COLO668 (cell line): ENCODE results near the gene RBMS3.
"Not testable (repeated sequence)": the region's sequence is repeated elsewhere in the genome, so short reads cannot be mapped to it uniquely, and the experiment has no call there.

Experiments
- DNase-seq: peaks from one replicate; lab custom pipeline; 2025; ENCODE audit not compliant: unreplicated experiment; lab: John Stamatoyannopoulos, UW

RBMS3 gene

DNA sequence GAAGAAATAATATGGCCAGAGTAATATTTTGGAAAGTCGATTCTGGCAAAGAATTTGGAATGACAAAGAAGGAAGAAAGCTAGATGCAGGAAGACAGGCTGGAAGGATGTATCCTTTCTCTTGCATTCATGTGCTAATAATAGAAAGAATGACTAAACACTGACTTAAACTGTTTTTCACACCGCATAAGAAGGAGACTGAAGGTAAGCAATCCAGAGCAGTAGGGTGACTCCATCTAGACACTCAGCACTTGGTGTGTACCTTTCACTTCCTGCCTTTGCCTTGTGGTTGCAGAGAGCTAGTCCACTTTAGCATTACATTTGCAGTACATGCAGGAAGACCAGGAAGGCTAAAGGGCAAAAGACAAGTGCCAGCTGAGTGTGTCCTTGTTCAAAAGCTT is 234.6 kb downstream of the RBMS3 start:
- DNase-seq = no peak

DNA sequence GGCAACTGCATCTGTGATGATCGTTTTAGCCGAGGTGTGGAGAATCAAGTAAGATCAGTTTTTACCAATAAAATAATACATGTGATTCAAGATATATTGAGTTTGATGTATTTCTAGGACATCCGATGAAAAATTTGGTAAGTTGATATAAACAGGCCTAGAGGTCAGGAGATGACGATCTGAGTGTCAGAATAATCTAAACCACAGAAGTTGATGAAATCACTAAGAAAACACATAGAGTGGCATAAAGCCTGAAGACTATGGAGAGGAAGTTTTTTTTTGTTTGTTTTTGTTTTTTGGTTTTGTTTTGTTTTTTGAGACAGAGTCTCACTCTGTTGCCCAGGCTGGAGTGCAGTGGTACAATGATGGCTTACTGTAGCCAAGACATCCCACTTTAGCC is 235.3 kb downstream of the RBMS3 start:
- no peak for DNase-seq

DNA sequence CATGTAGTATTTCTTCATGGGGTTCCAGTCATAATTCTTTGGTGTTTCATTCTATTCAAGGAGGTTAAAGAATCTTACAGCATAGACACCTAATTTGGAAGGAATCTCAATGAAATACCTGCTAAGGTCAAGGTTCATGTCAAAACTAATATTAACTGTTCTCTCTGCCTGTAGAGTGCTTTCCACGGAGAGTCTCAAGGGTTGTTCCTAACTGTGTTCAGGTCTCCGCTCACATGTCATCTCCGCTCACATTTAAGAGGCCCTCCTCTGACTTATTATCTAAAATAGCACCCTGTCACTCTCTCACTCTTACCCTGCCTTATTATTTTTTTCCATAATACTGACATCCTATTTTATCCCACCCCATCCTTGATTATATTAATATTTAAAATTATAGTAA is 239.9 kb downstream of the RBMS3 start:
- DNase-seq = no peak

DNA sequence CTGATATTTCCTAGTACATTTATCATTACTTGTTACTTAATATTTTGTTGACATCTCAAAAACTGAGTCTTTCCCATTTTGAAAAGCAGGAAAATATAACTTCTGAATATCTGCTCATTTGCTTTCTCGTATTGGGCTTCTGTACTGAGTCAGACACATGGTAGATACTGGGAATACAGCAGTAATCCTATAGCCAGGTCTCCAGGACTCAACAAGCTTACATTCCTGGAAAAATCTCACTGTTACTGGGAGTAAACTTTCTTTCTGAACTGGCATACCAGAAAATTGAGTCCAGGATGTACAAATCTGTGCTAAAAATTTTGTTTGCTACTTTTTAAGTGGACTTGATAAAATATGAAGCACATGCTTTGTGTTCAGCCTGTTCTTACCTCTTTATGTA is 240.4 kb downstream of the RBMS3 start:
- no peak for DNase-seq

DNA sequence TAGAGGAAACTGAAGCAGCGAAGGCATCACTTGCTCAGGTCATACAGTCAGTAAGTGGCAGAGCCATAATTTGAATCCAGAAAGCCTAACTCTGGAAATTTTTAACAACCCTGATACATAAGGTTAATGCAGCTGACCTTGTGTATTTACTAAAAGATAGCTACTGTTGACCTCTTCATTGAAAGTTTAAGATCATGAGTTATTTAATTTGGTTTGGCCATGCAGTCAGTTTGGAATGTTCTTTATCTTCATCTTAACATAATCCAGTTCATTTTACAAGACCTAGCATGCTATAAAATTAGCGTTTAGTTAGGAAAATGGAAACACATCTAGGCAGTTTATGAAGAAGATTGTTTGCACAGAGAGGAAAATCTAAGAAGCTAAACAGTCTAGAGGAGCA is 240.9 kb downstream of the RBMS3 start:
- DNase-seq = no peak

DNA sequence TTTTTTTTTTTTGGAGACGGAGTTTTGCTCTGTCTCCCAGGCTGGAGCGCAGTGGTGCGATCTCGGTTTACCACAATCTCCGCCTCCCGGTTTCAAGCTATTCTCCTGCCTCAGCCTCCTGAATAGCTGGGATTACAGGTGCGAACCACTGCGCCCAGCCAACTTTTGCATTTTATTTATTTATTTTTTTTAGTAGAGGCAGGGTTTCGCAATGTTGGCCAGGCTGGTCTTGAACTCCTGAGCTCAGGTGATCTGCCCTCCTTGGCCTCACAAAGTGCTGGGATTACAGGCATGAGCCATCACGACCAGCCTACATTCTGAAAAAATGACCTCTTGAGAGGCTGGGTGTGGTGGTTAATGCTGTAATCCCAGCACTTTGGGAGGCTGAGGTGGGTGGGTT is 243.6 kb downstream of the RBMS3 start:
- DNase-seq = not testable (repeated sequence)

DNA sequence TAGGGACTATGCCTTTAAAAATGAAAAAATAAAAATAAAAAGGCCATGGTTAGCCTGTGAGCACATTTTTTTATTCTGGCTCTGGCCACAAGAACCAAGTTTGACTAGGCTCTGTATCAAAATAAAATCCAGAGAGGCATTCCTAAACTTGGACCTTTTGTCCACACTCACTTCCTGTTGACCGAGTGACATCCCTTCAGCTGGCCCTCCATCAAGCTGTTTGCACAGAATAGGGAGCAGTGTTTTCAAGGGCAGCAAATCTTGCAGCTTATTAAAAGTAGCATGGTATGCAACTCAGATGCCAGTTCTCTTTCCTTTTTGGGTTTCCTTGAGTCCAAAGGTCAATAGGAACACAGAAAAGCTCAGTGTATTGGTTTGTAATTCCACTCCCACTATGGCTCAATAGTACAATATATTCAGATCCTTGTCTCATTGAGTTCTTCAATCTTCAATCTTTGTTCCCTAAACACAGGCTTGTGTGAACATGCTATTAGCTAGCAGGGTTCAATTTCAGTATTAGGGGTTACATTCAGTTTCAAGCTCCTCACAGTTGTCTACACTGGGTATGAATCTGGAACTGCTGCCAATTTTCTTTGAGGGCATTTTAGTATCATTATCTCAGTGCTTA is 244.5 kb downstream of the RBMS3 start:
- no peak for DNase-seq

DNA sequence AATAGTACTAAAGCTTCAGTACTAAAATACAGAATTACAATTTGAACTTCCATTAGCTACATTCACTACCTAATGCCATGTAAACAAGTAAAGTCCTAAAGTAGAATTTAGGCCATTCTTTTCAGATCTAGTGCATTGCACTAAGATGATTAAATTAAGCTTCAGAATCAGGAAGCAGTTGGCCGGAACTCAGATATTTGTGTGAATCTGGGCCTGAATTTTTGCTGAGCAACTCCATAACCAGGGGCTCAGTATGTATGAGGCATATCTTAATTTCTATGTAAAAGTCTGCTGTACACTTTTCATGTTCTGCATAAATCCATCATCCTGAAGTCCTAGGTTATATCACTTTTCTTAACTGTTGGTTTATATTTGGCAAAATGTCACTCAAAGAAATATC is 246.4 kb downstream of the RBMS3 start:
- DNase-seq = no peak

DNA sequence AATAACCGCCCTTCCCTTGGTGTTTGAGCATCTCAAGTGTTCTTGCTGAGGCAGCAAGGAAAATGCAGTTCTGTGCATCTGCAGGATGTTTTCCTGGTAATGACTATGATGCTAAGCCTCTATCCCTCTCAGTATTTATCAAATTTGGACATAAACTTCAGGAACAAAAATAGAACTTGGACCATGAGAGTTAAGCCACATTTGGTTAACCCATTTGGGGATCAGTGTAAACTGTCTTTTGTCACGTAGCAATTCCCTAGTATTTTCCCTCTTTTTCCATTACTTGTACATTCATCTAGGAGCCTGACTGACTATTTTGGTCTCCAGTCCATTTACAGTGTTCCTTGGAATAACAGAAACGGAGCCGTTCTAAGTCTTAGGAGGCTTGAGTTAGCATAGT is 250.8 kb downstream of the RBMS3 start:
- DNase-seq = no peak

DNA sequence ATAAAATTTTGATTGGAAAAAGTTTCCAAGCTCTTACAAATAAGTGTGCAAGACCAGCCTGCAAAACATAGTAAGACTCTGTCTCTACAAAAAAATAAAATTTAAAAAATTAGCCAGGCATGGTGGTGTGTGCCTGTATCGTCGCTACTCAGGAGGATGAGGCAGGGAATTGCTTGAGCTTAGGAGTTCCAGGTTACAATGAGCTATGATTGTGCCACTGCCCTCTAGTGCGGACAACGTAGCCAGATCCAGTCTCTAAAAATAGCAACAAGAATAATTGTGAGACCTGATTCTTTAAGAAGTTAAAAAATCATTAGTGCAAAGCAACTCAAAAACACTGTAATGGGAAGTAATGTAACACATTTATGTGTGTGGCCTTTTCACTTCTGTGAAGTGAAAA is 251.6 kb downstream of the RBMS3 start:
- no peak for DNase-seq

DNA sequence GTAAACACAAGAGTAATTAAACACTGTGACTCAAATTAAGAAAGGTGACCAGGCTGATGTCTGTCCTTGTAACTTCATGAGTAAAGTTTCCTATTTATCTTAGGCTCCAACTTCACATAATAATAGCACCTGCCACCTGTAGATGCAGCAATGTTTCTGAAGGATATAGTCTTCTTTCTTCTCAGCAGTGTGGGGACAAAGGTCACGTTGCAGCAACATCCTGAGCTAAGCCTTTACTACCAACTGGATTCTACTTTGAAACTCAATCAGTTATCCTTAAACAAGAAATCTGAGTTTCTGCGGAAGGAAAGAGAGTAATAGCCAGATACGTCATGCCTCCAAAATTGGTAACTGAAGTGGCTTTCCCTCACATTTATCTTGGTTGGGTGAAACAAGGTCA is 253.1 kb downstream of the RBMS3 start:
- no peak for DNase-seq

DNA sequence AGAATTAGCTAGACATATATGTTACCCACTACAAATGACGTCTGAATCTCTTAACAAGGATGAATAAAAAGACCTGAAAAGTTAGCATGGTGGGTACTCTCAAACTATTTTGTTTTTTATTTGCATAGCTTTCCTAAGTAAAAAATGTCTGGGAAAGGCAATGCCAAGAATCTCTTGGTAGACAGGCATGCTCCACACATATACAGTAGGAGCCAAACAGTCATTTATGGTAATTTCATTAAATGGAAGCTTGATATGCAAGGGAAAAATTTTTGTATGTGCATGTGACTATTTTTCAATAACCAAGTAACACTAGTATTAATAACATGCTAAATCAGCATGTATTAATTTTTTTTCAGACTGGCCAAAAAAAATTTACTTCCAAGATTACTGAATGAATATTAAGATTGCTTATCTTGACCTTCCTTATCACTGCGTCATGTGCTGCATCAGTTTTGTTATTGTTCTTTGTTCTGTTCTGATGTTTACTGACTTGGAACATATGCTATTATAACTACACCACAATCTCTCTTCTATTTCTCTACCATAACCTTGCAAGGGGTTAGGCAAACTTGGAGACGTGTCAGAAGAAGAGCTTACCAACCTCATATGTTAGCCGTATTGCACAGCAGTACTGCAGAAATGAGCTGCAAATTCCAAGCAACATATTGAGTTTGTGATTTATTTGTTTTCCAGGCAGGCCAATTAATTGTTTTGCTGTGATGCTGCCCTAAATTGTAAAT is 255.3 kb downstream of the RBMS3 start:
- no peak for DNase-seq

DNA sequence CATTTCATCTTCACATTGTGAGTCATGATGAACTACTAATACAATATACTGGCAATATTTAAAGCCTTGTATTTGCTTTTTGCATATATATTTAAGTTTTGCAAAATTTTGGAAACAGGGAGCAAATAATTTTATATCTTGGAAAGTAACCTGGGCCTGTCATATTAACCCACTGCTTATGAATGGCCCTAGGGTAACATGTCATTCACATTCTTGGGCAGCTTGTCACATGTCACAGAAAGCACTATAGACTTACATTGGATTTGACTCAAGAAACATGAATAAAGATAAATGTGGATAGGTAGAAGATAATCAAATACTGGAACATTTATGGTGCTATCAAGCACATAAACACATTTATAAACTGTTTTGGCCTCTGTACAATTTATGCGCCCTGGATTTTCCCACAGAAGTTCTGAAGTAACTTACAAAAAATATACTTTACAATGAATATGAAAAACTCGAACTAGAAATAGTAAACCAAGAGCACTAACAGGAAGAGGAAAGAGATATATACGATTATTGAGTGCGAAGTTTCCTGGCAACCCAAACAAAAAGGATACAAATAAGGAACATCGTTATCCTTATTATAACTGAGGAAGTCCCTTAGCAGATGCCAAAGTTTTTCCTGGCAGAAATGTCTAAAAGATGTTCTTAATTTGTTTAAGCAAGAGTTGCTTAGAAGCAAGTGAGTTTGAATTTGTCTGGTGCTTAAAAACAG is 257.2 kb downstream of the RBMS3 start:
- no peak for DNase-seq

DNA sequence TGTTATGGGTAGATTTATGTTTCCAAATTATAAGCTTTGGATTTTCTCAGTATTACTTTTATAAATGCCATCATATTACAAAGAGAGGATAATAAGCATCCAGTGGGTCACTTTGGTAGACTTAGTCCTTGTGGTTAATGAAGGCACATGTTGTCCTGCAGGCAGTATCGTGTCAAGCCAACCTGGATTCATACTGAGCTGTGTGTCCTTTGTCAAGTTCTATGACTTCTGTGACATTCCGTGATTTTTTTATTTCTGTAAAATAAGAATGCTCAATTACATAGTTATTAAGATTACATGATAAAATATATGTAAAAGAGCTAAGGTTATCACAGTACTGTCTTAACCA is 257.7 kb downstream of the RBMS3 start:
- no peak for DNase-seq

DNA sequence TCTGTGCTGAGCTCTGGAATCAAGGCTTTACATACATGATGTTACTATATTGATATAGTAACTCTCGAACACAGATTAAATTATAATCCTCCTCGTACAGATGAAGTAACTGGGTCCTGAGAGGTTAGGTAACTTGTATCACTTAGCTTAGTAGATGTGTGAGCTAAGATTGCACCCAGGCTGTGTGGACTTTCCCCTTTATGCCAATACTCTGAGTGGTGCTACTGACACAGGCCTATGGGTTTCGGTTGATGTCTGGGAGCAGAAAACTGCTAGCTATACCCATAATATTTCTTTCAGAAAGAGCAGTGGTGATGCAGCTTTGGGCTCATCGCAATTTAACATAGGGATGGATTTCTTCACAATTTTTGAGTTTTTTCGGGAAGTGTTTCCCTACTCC is 259.7 kb downstream of the RBMS3 start:
- DNase-seq = no peak

DNA sequence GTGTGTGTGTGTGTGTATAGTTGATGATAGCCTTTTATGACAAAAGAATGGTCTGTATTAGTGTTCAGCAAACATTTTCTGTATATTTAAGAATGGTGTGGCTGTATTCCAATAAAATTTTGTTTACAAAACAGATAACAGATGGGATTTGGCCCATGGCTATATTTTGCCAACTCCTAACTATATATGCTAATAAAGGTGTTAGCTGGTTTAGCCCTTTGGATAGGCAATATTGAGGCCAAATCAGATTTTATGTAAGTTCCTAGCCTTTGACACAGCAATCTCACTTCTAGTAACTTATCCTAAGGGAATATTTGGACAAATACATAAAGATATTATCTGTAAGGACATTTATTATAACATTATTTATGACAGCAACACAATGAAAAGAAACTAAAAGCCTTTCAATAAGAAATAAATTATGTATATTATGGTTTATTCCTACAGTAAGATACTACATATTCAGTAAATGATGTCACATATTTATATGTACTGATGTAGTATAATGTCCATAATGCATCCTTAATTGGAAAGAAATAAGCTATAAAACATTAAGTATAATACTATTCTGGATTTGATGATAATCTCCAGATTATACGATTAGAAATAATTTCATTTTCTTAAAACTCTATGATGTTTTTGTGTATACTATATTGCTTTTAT is 264.0 kb downstream of the RBMS3 start:
- DNase-seq = no peak

DNA sequence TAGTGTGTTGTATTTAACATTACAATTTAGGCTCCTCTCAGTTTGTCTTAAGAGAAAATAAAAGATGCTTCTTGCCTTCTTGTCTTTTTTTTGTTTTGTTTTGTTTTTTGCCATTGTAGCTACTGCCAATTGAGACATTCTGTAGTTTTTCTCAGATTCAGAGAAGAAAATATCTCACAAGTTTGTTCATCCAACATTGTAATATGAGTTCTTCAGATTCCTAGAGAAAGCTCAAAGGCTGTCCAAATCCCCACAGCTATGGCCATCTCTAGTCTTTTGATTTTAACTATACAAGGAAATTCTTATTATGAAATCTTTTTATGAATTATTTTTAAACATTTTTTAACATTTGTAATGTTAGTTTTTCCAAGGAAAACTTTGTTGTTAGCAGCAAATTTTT is 264.7 kb downstream of the RBMS3 start:
- DNase-seq = no peak

DNA sequence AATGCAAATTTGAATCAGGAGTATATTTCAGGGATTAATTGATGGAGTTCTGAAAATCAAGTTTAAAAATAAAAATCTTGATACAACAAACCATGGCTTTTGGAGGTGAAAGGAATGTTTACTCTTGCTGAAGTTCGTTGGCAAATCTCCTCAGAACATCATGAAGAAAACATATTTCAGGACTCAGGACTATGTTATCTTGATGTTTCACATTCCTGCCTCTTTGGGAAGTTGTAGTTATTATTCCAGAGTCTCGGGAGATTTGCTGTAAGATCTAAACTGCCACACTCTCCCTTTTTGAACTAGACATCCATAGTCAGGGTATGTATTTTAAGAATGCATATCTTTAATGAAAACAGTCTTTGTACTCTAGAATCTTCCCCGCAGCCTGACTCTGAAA is 271.2 kb downstream of the RBMS3 start:
- no peak for DNase-seq

DNA sequence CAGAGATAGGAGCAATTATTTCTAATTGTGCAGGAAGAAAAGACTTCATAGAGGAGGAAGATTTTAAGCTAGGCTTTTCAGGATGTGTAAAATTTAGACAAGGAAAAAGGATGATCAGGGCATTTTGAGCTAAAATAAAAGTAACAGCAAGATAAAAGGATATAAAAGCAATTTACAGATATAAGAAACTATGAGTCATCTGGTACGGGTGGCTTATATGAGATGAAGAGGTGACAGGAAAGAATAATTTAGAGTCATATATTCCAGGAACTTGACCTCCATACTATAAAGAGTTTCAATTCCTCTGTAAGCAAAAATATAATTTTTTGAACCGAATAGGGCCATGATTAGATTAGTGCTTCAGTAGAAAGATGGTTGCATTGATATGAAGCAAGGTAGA is 273.7 kb downstream of the RBMS3 start:
- DNase-seq = no peak

DNA sequence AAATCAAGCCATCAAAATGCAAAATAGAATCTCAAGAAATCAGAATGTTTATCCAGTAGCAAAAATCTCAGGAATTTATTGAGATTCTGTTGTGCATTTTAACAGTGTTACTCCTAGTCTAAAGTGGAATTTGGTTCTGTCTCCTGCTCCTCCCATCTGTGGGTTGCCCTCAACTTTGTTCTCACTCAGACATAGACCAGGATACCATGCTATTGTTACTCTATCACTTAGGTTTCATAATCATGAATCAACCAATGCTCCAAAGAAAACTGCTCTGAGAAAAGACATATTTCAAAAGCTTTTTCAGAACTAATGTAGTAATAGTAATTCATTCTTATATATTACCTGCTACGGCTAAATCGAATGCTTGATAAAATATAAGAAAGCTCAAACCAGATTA is 274.7 kb downstream of the RBMS3 start:
- no peak for DNase-seq

DNA sequence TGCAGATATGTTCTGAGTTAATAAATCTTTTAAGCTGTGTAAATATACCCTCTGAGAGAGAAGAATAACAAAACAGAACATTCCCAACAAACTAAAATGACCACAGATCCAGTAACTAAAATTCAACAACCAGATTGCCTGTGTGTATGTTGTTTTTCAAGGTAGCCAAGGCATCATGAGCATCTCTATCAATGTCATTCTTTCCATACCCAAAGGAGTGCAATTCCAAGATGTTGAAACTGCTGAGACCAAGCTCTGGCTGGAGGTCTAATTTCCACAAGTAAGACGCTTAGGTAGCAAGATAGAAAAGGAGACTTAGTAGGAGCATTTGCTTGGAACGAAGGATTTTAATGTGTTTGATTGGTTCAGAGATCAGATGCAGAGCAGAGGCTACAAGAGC is 276.3 kb downstream of the RBMS3 start:
- DNase-seq = no peak

DNA sequence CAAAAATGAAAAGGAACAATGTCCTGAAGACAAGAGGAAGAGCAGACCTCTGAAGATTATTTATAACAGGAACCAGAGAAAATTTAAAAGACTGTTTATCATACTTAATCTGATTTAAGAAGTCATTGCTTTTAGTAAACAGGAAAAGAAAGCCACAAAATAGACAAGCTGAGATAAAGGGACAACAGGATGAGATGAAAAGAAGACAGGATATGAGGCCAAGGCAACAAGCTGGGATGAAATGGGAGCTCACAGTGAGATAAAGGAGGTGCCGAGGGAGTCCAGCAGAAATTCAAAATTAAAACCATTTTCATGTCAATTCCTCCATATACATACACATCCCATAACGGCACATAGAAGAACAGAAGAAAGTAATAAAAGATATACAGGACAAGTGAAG is 277.0 kb downstream of the RBMS3 start:
- DNase-seq = no peak
